ENCODE results near the gene COL19A1.

- TF ChIP-seq CTCF (conservative IDR thresholded peaks at IDR 0.05) (no peak), EZH2 (IDR thresholded peaks at IDR 0.05; ENCODE audit: low read depth) (no peak)
Measured at GRCh38 chr6:69948479-69949114, 82.2 kb downstream of the COL19A1 start.

Data from PC-9 (cell line).